Measurements from ENCODE around the gene KRT32. TPM values are rescaled to one million over a fixed set of nuclear protein-coding genes. Genes with fewer than 3 reads are reported as not detected.
A peak's percentile ranks its signal among the peaks of the same experiment; 100 is the strongest.

Gene KRT32
- total and polyA plus RNA-seq, 9 of the 15 experiments (the other 6 are each of a cell fraction or from before 2014, with no cell fraction given), result not detected

DNA sequence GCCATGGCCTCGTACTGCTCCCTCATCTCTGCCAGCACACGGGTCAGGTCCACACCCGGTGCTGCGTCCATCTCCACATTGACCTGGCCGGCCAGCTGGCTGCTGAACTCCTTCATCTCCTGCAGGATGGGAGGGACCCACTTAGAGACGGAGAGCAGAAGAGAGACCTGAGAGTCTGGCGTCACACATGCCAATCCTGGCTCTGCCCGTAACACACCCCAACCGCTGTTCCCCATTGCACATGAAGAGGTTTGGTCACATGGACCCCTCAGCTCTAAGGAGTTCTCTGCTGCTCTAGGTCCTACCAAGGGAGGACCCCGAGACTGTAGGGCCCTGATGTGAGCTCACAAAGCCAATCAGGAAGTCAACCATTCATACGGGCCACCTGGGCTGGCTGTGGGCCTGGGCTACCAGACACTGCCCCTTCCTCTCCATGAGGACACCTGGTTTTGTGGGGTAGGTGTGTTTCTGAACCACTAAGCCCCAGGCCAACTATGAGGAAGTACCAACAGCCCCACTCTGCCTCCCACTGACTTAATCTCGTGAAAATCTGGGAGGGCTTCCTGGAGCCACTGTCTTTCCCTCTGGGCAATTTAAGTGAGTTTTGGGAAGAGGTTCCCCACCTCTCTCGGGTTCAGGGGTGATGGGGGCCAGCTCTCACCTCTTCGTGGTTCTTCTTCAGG is 49.1 kb upstream of the KRT32 start:
- TF ChIP-seq ZFP36 (IDR thresholded peaks at IDR 0.05; ENCODE audit: low read depth, low read length, partially characterized antibody) (peak; percentile 92), JUNB (CRISPR knock-in tag; conservative IDR thresholded peaks at IDR 0.05) (no peak)
- no peaks in the 10 kb centered on the region for H3K27me3 ChIP-seq (ENCODE audit: control insufficient read depth in 2 of 2, insufficient read depth in 2 of 2, low read length in 2 of 2)
- no peaks in the 10 kb centered on the region for H3K9me3 ChIP-seq (replicated peaks; ENCODE audit: control insufficient read depth, insufficient read depth, low read depth, low read length)
- in situ Hi-C loops (cut with MboI), result no loop called here
- H2AFZ ChIP-seq (ENCODE audit: low read depth, low read length), result no peak overlapping the region
- WGBS (ENCODE audit: insufficient coverage, low coverage, missing lambda C conversion rate), result 62% methylated on average over 14 of the region's 14 CpGs
- BruUV-seq (replicated peaks), result no TSS peak
- H4K20me1 ChIP-seq (replicated peaks; ENCODE audit: control insufficient read depth, insufficient read depth, low read length), result no peaks in the 10 kb centered on the region
- intact Hi-C loops (cut with micrococcal nuclease), result no loop called here
- H3K4me2 ChIP-seq (ENCODE audit: insufficient read depth, low read length), result no peak overlapping the region
- FAIRE-seq (no peak), ATAC-seq (no peak), DNase-seq (ENCODE audit: extremely low read depth in 1 of 4, low spot score in 3 of 4) (no peak)
- no peak overlapping the region for H3K27ac ChIP-seq (ENCODE audit: extremely low read depth, low read depth, low read length)
- ChIA-PET CTCF (ENCODE audit: low intra/inter-chr PET ratio) (no interaction called here), POLR2A (interaction anchor here (0.6 to 1.5 kb wide), 8 partner anchors 10 to 673 kb away, joined by 3 to 7 read pairs (median 3); no protein-coding TSS in a partner anchor)
- peak overlapping the region in 1 of 2 experiments; percentile 63; a peak in 2 of 4 replicates for H3K9ac ChIP-seq (ENCODE audit: insufficient read depth in 1 of 2, low read depth in 2 of 2, low read length in 2 of 2)
- no peaks in the 10 kb centered on the region for H3K9me1 ChIP-seq (ENCODE audit: control insufficient read depth, insufficient read depth, low read length)
- peaks cover 43 to 48% of the 10 kb centered on the region in 2 experiments for H3K4me1 ChIP-seq (replicated peaks in 1 of 2; ENCODE audit: control insufficient read depth in 2 of 2, insufficient read depth in 2 of 2, low read length in 2 of 2)
- no peaks in the 10 kb centered on the region for H3K36me3 ChIP-seq (ENCODE audit: control insufficient read depth, insufficient read depth, low read length)
- H3K4me3 ChIP-seq, result no peak overlapping the region
- no peaks in the 10 kb centered on the region for H3K79me2 ChIP-seq (ENCODE audit: control insufficient read depth, insufficient read depth, low read length)

- H3K9me1 ChIP-seq (ENCODE audit: control insufficient read depth, insufficient read depth, low read length), result no peaks in the 10 kb centered on the region
- DNase-seq (ENCODE audit: extremely low read depth in 1 of 4, low spot score in 3 of 4) (no peak), FAIRE-seq (no peak), ATAC-seq (no peak)
- H3K79me2 ChIP-seq (ENCODE audit: control insufficient read depth, insufficient read depth, low read length), result no peaks in the 10 kb centered on the region
- no TSS peak for BruUV-seq (replicated peaks)
- H4K20me1 ChIP-seq (replicated peaks; ENCODE audit: control insufficient read depth, insufficient read depth, low read length), result no peaks in the 10 kb centered on the region
- POLR2A ChIA-PET, result interaction anchor here (0.8 to 1.7 kb wide), 3 partner anchors 12 to 15 kb away, joined by 3 to 7 read pairs (median 5); partner anchors contain the start of gene KRT19
- no peaks in the 10 kb centered on the region for H3K9me3 ChIP-seq (replicated peaks; ENCODE audit: control insufficient read depth, insufficient read depth, low read depth, low read length)
- 66% methylated on average over 5 of the region's 5 CpGs for WGBS (ENCODE audit: insufficient coverage, low coverage, missing lambda C conversion rate)
- in situ Hi-C loops (cut with MboI) (no loop called here), intact Hi-C loops (cut with micrococcal nuclease) (no loop called here)
- peak overlapping the region in 1 of 2 experiments; percentile 21; a peak in 1 of 4 replicates for H3K9ac ChIP-seq (ENCODE audit: insufficient read depth in 1 of 2, low read depth in 2 of 2, low read length in 2 of 2)
- no peak overlapping the region for H3K4me3 ChIP-seq
- peaks cover 37 to 44% of the 10 kb centered on the region in 2 experiments for H3K4me1 ChIP-seq (replicated peaks in 1 of 2; ENCODE audit: control insufficient read depth in 2 of 2, insufficient read depth in 2 of 2, low read length in 2 of 2)
- CTCF ChIA-PET (ENCODE audit: low intra/inter-chr PET ratio), result no interaction called here
- no peak overlapping the region for H2AFZ ChIP-seq (ENCODE audit: low read depth, low read length)
- H3K36me3 ChIP-seq (ENCODE audit: control insufficient read depth, insufficient read depth, low read length), result no peaks in the 10 kb centered on the region
- H3K27ac ChIP-seq (ENCODE audit: extremely low read depth, low read depth, low read length), result no peak overlapping the region
- no peak overlapping the region for H3K4me2 ChIP-seq (ENCODE audit: insufficient read depth, low read length)
- H3K27me3 ChIP-seq (ENCODE audit: control insufficient read depth in 2 of 2, insufficient read depth in 2 of 2, low read length in 2 of 2), result no peaks in the 10 kb centered on the region
- TF ChIP-seq NFIX (CRISPR knock-in tag; IDR thresholded peaks at IDR 0.05; ENCODE audit: low read depth) (0 out of 2 replicates have a peak, but pooled peaks have one; percentile 23), NFRKB (IDR thresholded peaks at IDR 0.05; ENCODE audit: low read depth) (no peak), NFIC (IDR thresholded peaks at IDR 0.05) (peak; percentile 77)
These were observed 46.0 kb upstream of the KRT32 start for GRCh38 chr17:41513168-41513547.
